SK-N-SH (cell line): ENCODE measurements around the gene DCAF11. TPM values are rescaled to one million over a fixed set of nuclear protein-coding genes. Genes with fewer than 3 reads are reported as not detected.

Experiments
- CTCF ChIA-PET: fragments of 300-600, 350-600 bp; formaldehyde crosslinking; extraction: SDS; loops from one replicate; lab custom pipeline; 2021; lab: Yijun Ruan, JAX
- POLR2A ChIA-PET: fragments of 350-600 bp; sonication (Branson Sonifier 250); formaldehyde crosslinking; extraction: SDS; loops from one replicate; lab custom pipeline; 2020; ENCODE audit warnings: antibody characterized with exemption, inconsistent platforms; lab: Yijun Ruan, JAX
- DNase-seq: peaks from one replicate; pipeline ENCODE4 v3.0.0; 2012
- H2AFZ ChIP-seq: fragments of 200-600 bp; sonication (generic); 2 replicates; pipeline ENCODE4 v1.8.1; 2016; ENCODE audit warnings: antibody characterized with exemption, mild to moderate bottlenecking, low read depth
- H3F3A ChIP-seq: fragments of 200-600 bp; sonication (generic); replicated peaks from 2 replicates; pipeline ENCODE3; 2016; ENCODE audit warnings: antibody characterized with exemption, mild to moderate bottlenecking; ENCODE audit not compliant: insufficient read depth
- H3K27ac ChIP-seq, 2 experiments: fragments of 200-500 bp in 1 of 2; fragments of 200-600 bp in 1 of 2; sonication (Bioruptor generic) in 1 of 2; sonication (generic), shearing (Covaris generic) in 1 of 2; 2 replicates each; pipeline versions ENCODE4 v1.5.1 to v1.6.1; 2014 to 2016; ENCODE audit warnings: low read depth in 2 of 2, inconsistent platforms in 1 of 2, low read length in 1 of 2, mild to moderate bottlenecking in 1 of 2, mixed read lengths in 1 of 2
- H3K27me3 ChIP-seq: fragments of 200-600 bp; sonication (generic), shearing (Covaris generic); 2 replicates; pipeline ENCODE4 v1.6.1; 2016; ENCODE audit warnings: mixed run types; ENCODE audit not compliant: insufficient read depth
- H3K36me3 ChIP-seq, 2 experiments: fragments of 200-500 bp in 1 of 2; fragments of 200-600 bp in 1 of 2; sonication (Bioruptor generic) in 1 of 2; sonication (generic) in 1 of 2; replicated peaks in 1 of 2; 2 replicates each; pipeline versions ENCODE3 to v1.5.1; 2014 to 2016; ENCODE audit warnings: low read length in 1 of 2, mild to moderate bottlenecking in 1 of 2; ENCODE audit not compliant: insufficient read depth in 2 of 2, control insufficient read depth in 1 of 2
- H3K4me1 ChIP-seq, 2 experiments: fragments of 200-500 bp in 1 of 2; fragments of 200-600 bp in 1 of 2; sonication (Bioruptor generic) in 1 of 2; sonication (generic), shearing (Covaris generic) in 1 of 2; 2 replicates each; pipeline versions ENCODE4 v1.5.1 to v1.6.1; 2014 to 2016; ENCODE audit warnings: low read depth in 1 of 2, low read length in 1 of 2, mixed run types in 1 of 2; ENCODE audit not compliant: insufficient read depth in 2 of 2, control insufficient read depth in 1 of 2
- H3K4me2 ChIP-seq: fragments of 200-600 bp; sonication (generic), shearing (Covaris generic); 2 replicates; pipeline ENCODE4 v1.6.1; 2017; ENCODE audit warnings: mixed run types
- H3K4me3 ChIP-seq, 2 experiments: fragments of 200-500 bp in 1 of 2; fragments of 200-600 bp in 1 of 2; sonication (Bioruptor generic) in 1 of 2; sonication (generic), shearing (Covaris generic) in 1 of 2; 2 replicates each; pipeline versions ENCODE4 v1.5.1 to v1.8.1; 2014 to 2016; ENCODE audit warnings: low read depth in 2 of 2, inconsistent platforms in 1 of 2, low read length in 1 of 2, mild to moderate bottlenecking in 1 of 2, mixed read lengths in 1 of 2, moderate library complexity in 1 of 2
- H3K79me2 ChIP-seq: fragments of 200-600 bp; sonication (generic); 2 replicates; pipeline ENCODE4 v1.8.1; 2017; ENCODE audit warnings: mild to moderate bottlenecking; ENCODE audit not compliant: insufficient read depth
- H3K9ac ChIP-seq: fragments of 200-600 bp; sonication (generic); 2 replicates; pipeline ENCODE4 v1.6.1; 2017; ENCODE audit warnings: mixed run types
- H3K9me2 ChIP-seq: fragments of 200-600 bp; sonication (generic); 2 replicates; pipeline ENCODE4 v1.6.1; 2017; ENCODE audit warnings: mixed run types
- H3K9me3 ChIP-seq: fragments of 200-600 bp; sonication (generic); 2 replicates; pipeline ENCODE4 v1.6.1; 2017; ENCODE audit warnings: mixed run types, mild to moderate bottlenecking, moderate library complexity
- H4K20me1 ChIP-seq: fragments of 200-600 bp; sonication (generic); 2 replicates; pipeline ENCODE4 v1.6.1; 2017; ENCODE audit warnings: mild to moderate bottlenecking, mixed run types; ENCODE audit not compliant: insufficient read depth
- CTCF ChIP-seq: fragments of 200-600 bp; sonication (generic); IDR thresholded peaks from 2 replicates; pipeline ENCODE4 v1.6.1; 2017; ENCODE audit warnings: antibody characterized with exemption, mild to moderate bottlenecking, moderate library complexity
- FOSL2 ChIP-seq: IDR thresholded peaks from 2 replicates; pipeline ENCODE4 v1.4.0; 2012; ENCODE audit warnings: low read depth, mild to moderate bottlenecking, moderate library complexity, borderline replicate concordance
- FOXM1 ChIP-seq: IDR thresholded peaks from 2 replicates; pipeline ENCODE4 v1.4.0; 2012; ENCODE audit warnings: low read depth, mild to moderate bottlenecking
- GABPA ChIP-seq: IDR thresholded peaks from 2 replicates; pipeline ENCODE4 v1.4.0; 2012; ENCODE audit warnings: low read depth, mild to moderate bottlenecking
- GATA2 ChIP-seq: sonication (generic); formaldehyde crosslinking; IDR thresholded peaks from 2 replicates; pipeline ENCODE4 v1.5.0; 2020; ENCODE audit warnings: mild to moderate bottlenecking, missing genetic modification reagents
- IRF3 ChIP-seq: fragments of 150-350 bp; IDR thresholded peaks from 2 replicates; pipeline ENCODE4 v1.6.1; 2016; ENCODE audit warnings: mild to moderate bottlenecking, low read depth, low read length
- MXI1 ChIP-seq: IDR thresholded peaks from 2 replicates; pipeline ENCODE4 v1.6.1; 2012; ENCODE audit warnings: mild to moderate bottlenecking, low read depth, low read length, improper control_type of control experiment
- NRF1 ChIP-seq: IDR thresholded peaks from 2 replicates; pipeline ENCODE4 v1.6.1; 2012; ENCODE audit warnings: low read depth, mild to moderate bottlenecking, low read length
- RCOR1 ChIP-seq: fragments of 150-350 bp; IDR thresholded peaks from 2 replicates; pipeline ENCODE4 v1.6.1; 2017; ENCODE audit warnings: antibody characterized with exemption, low read length
- REST ChIP-seq: IDR thresholded peaks from 2 replicates; pipeline ENCODE4 v1.6.1; 2012; ENCODE audit warnings: mild to moderate bottlenecking, low read depth, low read length, moderate library complexity
- RXRA ChIP-seq: IDR thresholded peaks from 2 replicates; pipeline ENCODE4 v1.4.0; 2012; ENCODE audit warnings: low read depth, mild to moderate bottlenecking, borderline replicate concordance
- SIN3A ChIP-seq: IDR thresholded peaks from 2 replicates; pipeline ENCODE4 v1.6.1; 2012; ENCODE audit warnings: low read depth, mild to moderate bottlenecking, low read length, moderate library complexity, borderline replicate concordance
- TCF12 ChIP-seq: IDR thresholded peaks from 2 replicates; pipeline ENCODE4 v1.4.0; 2012
- USF2 ChIP-seq: fragments of 150-350 bp; IDR thresholded peaks from 2 replicates; pipeline ENCODE4 v1.6.1; 2017; ENCODE audit warnings: antibody characterized with exemption, low read length, low read depth, borderline replicate concordance
- YY1 ChIP-seq: IDR thresholded peaks from 2 replicates; pipeline ENCODE4 v1.4.0; 2012; ENCODE audit warnings: low read depth, mild to moderate bottlenecking
- ZBTB33 ChIP-seq: IDR thresholded peaks from 2 replicates; pipeline ENCODE4 v1.4.0; 2012; ENCODE audit warnings: low read depth, borderline replicate concordance
- WGBS: methylation state at CpG from one replicate; pipeline ENCODE4 v1.1.6; 2017; ENCODE audit warnings: low lambda C conversion rate; 5-methylcytosine and 5-hydroxymethylcytosine counted together
- polyA plus RNA-seq, 3 experiments: library from polyadenylated mRNA; depleted of rRNA; stranded (reverse); fragments of >200 nt; gene quantifications; 2 replicates each; pipeline ENCODE4 v1.2.3, GENCODE V29; 2012

The DCAF11 gene
- polyA plus RNA-seq, 1 of the 3 experiments (the other 2 are of a cell fraction), result 34.6 TPM

- ChIA-PET CTCF (interaction anchor here (1.8 to 2.0 kb wide), 2 partner anchors 15 kb away, joined by 5 to 7 read pairs; no protein-coding TSS in a partner anchor), POLR2A (interaction anchor here (1.1 kb wide), 1 partner anchor 10 kb away, joined by 6 read pairs; no protein-coding TSS in a partner anchor)
- H3K36me3 ChIP-seq, result peaks cover 3 to 27% of the 10 kb centered on the region in 2 experiments
- H3K79me2 ChIP-seq, result no peaks in the 10 kb centered on the region
- H3K9me3 ChIP-seq, result no peaks in the 10 kb centered on the region
- no peaks in the 10 kb centered on the region for H3K27me3 ChIP-seq
- 83% methylated on average over 4 of the region's 9 CpGs for WGBS
- H3K4me2 ChIP-seq, result no peak overlapping the region
- no peaks in the 10 kb centered on the region for H4K20me1 ChIP-seq
- TF ChIP-seq NRF1 (no peak), ZBTB33 (no peak), RCOR1 (no peak), CTCF (no peak), TCF12 (no peak), MXI1 (no peak), RXRA (no peak), GATA2 (CRISPR knock-in tag) (no peak), YY1 (no peak), GABPA (no peak), IRF3 (no peak), REST (no peak), USF2 (no peak), FOXM1 (no peak), FOSL2 (no peak), SIN3A (no peak)
- no peaks in the 10 kb centered on the region for H3K9me2 ChIP-seq
- no peak overlapping the region for H3K9ac ChIP-seq
- H3F3A ChIP-seq, result peaks cover 2% of the 10 kb centered on the region
- H3K27ac ChIP-seq, result no peak overlapping the region
- H2AFZ ChIP-seq, result no peak overlapping the region
- H3K4me3 ChIP-seq, result no peak overlapping the region
- no peaks in the 10 kb centered on the region for H3K4me1 ChIP-seq
- no peak for DNase-seq
Observed at GRCh38 chr14:24123424-24124417, 9.1 kb downstream of the DCAF11 start.
